H1 (cell line): Measurements from ENCODE around the gene SERPINA10. TPM values are rescaled to one million over a fixed set of nuclear protein-coding genes. Genes with fewer than 3 reads are reported as not detected.

Experiments used
- EZH2 ChIP-seq: fragments of 200-600 bp; sonication (generic); IDR thresholded peaks from 2 replicates; pipeline ENCODE4 v1.7.1; 2012; ENCODE audit warnings: low read depth, mild to moderate bottlenecking, moderate library complexity, low read length, inconsistent platforms; ENCODE audit not compliant: severe bottlenecking
- HDAC2 ChIP-seq, 2 experiments: fragments of 300-600 bp in 1 of 2; sonication (generic) in 1 of 2; IDR thresholded peaks; 2 replicates each; pipeline ENCODE4 v1.6.1; 2011 to 2012; ENCODE audit warnings: low read depth in 2 of 2, low read length in 2 of 2, mild to moderate bottlenecking in 2 of 2, moderate library complexity in 2 of 2, borderline replicate concordance in 1 of 2, inconsistent platforms in 1 of 2
- NRF1 ChIP-seq: IDR thresholded peaks from 2 replicates; pipeline ENCODE4 v1.6.1; 2011; ENCODE audit warnings: mild to moderate bottlenecking, low read depth, low read length, improper control_type of control experiment
- RBBP5 ChIP-seq: IDR thresholded peaks from 2 replicates; pipeline ENCODE4 v1.7.1; 2012; ENCODE audit warnings: low read depth, mild to moderate bottlenecking, inconsistent platforms, low read length, moderate library complexity, borderline replicate concordance
- SIX5 ChIP-seq: IDR thresholded peaks from 2 replicates; pipeline ENCODE4 v1.6.1; 2011; ENCODE audit warnings: mild to moderate bottlenecking, low read depth, low read length
- SP4 ChIP-seq: IDR thresholded peaks from 2 replicates; pipeline ENCODE4 v1.6.1; 2012; ENCODE audit warnings: low read length, inconsistent platforms
- TAF7 ChIP-seq: optimal IDR thresholded peaks from 2 replicates; pipeline ENCODE3; 2011; ENCODE audit warnings: low read depth, mild to moderate bottlenecking, inconsistent platforms, low read length, moderate library complexity, borderline replicate concordance
- polyA plus RNA-seq, 7 experiments: library from polyadenylated mRNA; depleted of rRNA in 3 of 7; stranded (reverse) in 5 of 7; unstranded in 2 of 7; fragments of >200 nt in 5 of 7; fragments of 200-250 nt in 2 of 7; gene quantifications; 1 replicate in 5 of 7; 2 replicates in 1 of 7; 4 replicates in 1 of 7; pipeline versions ENCODE4 v1.2.1 to v1.2.3, GENCODE V29; 2011 to 2013; ENCODE audit warnings: missing spikeins in 2 of 7, mixed read lengths in 2 of 7
- total RNA-seq: library from RNA; stranded (reverse); fragmentation: NEBNext Ultra II Directional; extraction: Animal tissue kit (Norgen Biotek cat#: 25700); gene quantifications from 2 replicates; pipeline ENCODE4 v1.2.1, GENCODE V29; 2021

Gene SERPINA10
- total and polyA plus RNA-seq, 2 of the 8 experiments (the other 6 are each of a cell fraction or from before 2014, with no cell fraction given) = not detected

DNA sequence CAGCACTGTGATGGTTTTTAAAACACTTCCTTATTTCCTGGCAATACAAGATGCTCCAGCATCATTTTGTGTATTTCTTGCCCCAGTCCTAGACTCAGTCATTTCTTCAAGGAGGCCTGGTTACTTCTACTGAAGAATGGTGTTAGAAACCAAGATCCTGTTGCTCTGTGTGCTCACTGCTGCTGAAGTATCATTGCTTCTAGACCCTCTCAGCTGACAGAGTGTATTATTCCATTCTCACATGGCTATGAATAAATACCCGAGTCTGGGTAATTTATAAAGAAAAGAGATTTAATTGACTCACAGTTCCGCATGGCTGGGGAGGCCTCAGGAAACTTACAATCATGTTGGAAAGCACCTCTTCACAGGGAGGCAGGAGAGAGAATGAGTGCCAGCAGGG, 45.0 kb upstream of the SERPINA10 start (continued):
- TF ChIP-seq EZH2 (no peak), SP4 (no peak), RBBP5 (no peak), HDAC2 (IDR thresholded peaks at IDR 0.05; ENCODE audit: borderline replicate concordance in 1 of 2, low read depth in 2 of 2, low read length in 2 of 2) (no peak), NRF1 (no peak), TAF7 (no peak), SIX5 (no peak)
- TF ChIP-seq, all 59 proteins: peak for 0
